ENCODE measurements around the gene PABPN1L.

The PABPN1L gene

DNA sequence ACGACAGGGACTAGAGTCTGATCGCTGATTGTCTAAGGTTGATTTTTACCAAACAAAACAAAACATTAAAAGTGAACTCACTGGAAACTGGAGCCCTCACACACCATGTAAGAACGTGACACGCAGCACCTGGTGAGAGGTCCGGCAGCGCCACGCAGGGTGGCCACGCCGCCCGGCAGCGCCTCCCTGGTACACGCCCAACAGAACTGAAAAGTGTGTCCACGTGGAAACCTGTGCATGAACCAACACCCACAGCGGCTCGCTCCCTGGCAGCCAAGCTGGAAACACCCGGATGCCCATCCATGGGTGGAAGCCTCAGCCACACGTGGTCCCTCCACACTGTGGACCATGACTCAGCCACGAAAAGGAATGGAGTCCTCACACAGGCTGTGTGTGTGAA is 18.8 kb downstream of the PABPN1L start:
- Histone ChIP-seq H3K27me3 (ENCODE audit: low read length) (no peaks in the 10 kb centered on the region), H4K20me1 (ENCODE audit: low read depth, low read length) (no peaks in the 10 kb centered on the region), H3K9me3 (ENCODE audit: insufficient read depth, low read length) (no peaks in the 10 kb centered on the region), H3K36me3 (ENCODE audit: low read length) (no peaks in the 10 kb centered on the region), H3K4me2 (ENCODE audit: low read depth, low read length, poor library complexity, severe bottlenecking) (no peak overlapping the region), H3K79me2 (ENCODE audit: insufficient read depth, low read length) (no peaks in the 10 kb centered on the region), H3K4me3 (ENCODE audit: insufficient read depth, low read length, poor library complexity, severe bottlenecking) (no peak overlapping the region), H2AFZ (ENCODE audit: low read depth, low read length, severe bottlenecking) (no peak overlapping the region), H3K27ac (ENCODE audit: low read depth, low read length) (no peak overlapping the region), H3K9me2 (replicated peaks; ENCODE audit: insufficient read depth, low read length) (no peaks in the 10 kb centered on the region), H3K9ac (ENCODE audit: low read length) (no peak overlapping the region), H3F3A (ENCODE audit: insufficient read depth) (no peaks in the 10 kb centered on the region)
- TF ChIP-seq EZH2phosphoT487 (conservative IDR thresholded peaks at IDR 0.05; ENCODE audit: low read length), result no peak
- TF ChIP-seq, protein P1, sequence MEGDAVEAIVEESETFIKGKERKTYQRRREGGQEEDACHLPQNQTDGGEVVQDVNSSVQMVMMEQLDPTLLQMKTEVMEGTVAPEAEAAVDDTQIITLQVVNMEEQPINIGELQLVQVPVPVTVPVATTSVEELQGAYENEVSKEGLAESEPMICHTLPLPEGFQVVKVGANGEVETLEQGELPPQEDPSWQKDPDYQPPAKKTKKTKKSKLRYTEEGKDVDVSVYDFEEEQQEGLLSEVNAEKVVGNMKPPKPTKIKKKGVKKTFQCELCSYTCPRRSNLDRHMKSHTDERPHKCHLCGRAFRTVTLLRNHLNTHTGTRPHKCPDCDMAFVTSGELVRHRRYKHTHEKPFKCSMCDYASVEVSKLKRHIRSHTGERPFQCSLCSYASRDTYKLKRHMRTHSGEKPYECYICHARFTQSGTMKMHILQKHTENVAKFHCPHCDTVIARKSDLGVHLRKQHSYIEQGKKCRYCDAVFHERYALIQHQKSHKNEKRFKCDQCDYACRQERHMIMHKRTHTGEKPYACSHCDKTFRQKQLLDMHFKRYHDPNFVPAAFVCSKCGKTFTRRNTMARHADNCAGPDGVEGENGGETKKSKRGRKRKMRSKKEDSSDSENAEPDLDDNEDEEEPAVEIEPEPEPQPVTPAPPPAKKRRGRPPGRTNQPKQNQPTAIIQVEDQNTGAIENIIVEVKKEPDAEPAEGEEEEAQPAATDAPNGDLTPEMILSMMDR (IDR thresholded peaks at IDR 0.05; ENCODE audit: insufficient read depth, low read length, poor library complexity, severe bottlenecking), result no peak

DNA sequence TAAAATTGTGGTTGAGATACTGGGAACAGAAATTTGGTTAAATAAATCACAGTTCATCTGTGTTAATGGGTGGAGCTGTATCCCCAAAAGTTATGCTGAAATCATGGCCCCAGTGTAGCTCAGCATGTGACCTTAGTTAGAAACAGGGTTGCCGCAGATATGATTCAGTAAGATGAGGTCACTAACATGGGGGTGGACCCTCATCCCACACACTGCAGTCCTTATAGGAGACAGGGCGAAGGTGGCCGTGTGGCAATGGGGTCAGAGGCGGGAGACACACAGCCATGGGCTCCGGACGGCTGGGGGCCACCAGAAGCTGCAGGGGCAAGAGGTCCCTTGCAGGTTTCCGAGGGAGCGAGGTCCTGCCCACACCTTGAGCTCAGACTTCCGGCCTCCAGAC is 20.4 kb downstream of the PABPN1L start:
- H3K9me3 ChIP-seq (ENCODE audit: insufficient read depth, low read length), result no peaks in the 10 kb centered on the region
- no peaks in the 10 kb centered on the region for H3K79me2 ChIP-seq (ENCODE audit: insufficient read depth, low read length)
- TF ChIP-seq EZH2phosphoT487 (conservative IDR thresholded peaks at IDR 0.05; ENCODE audit: low read length), result no peak
- TF ChIP-seq, protein P1 (IDR thresholded peaks at IDR 0.05; ENCODE audit: insufficient read depth, low read length, poor library complexity, severe bottlenecking), result no peak
- H3K9ac ChIP-seq (ENCODE audit: low read length), result no peak overlapping the region
- H3F3A ChIP-seq (ENCODE audit: insufficient read depth), result no peaks in the 10 kb centered on the region
- H3K27me3 ChIP-seq (ENCODE audit: low read length), result no peaks in the 10 kb centered on the region
- no peak overlapping the region for H3K27ac ChIP-seq (ENCODE audit: low read depth, low read length)
- H3K4me3 ChIP-seq (ENCODE audit: insufficient read depth, low read length, poor library complexity, severe bottlenecking), result no peak overlapping the region
- H2AFZ ChIP-seq (ENCODE audit: low read depth, low read length, severe bottlenecking), result no peak overlapping the region
- H4K20me1 ChIP-seq (ENCODE audit: low read depth, low read length), result no peaks in the 10 kb centered on the region
- H3K36me3 ChIP-seq (ENCODE audit: low read length), result no peaks in the 10 kb centered on the region
- no peaks in the 10 kb centered on the region for H3K9me2 ChIP-seq (replicated peaks; ENCODE audit: insufficient read depth, low read length)
- H3K4me2 ChIP-seq (ENCODE audit: low read depth, low read length, poor library complexity, severe bottlenecking), result no peak overlapping the region

DNA sequence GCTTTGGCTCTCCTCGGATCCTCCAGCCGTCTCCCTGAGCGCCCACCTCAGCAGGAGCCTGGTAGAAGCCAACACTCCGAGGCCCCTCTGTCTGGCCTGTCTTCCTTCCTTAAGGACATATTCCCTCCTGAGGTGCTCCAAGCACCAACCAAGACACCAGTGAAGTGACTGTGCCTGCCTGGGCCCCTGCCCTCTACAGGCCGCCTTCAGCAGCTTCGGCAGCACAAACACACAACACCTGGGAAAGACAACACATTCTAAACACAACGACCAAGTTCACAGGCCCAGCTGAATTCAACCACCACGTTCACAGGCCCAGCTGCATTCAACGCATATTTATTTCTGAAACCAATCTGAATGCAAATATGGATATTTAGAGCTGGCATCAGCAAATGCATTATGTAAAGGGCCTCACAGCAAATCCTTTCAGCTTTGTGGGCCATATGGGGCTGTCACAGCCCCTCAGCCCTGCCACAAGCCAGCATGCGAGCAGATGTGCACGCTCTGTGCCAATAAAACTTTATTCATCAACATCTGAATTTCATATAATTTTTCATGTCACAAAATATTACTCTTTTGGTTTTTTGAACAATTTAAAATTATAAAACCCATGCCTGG is 21.9 kb downstream of the PABPN1L start:
- Histone ChIP-seq H3K27me3 (ENCODE audit: low read length) (no peaks in the 10 kb centered on the region), H3K9ac (ENCODE audit: low read length) (no peak overlapping the region), H3K36me3 (ENCODE audit: low read length) (no peaks in the 10 kb centered on the region), H3K4me2 (ENCODE audit: low read depth, low read length, poor library complexity, severe bottlenecking) (no peak overlapping the region), H3F3A (ENCODE audit: insufficient read depth) (no peaks in the 10 kb centered on the region), H4K20me1 (ENCODE audit: low read depth, low read length) (no peaks in the 10 kb centered on the region), H3K9me2 (replicated peaks; ENCODE audit: insufficient read depth, low read length) (no peaks in the 10 kb centered on the region), H3K79me2 (ENCODE audit: insufficient read depth, low read length) (no peaks in the 10 kb centered on the region), H3K4me3 (ENCODE audit: insufficient read depth, low read length, poor library complexity, severe bottlenecking) (no peak overlapping the region), H3K9me3 (ENCODE audit: insufficient read depth, low read length) (no peaks in the 10 kb centered on the region), H3K27ac (ENCODE audit: low read depth, low read length) (no peak overlapping the region), H2AFZ (ENCODE audit: low read depth, low read length, severe bottlenecking) (no peak overlapping the region)
- TF ChIP-seq, protein P1 (IDR thresholded peaks at IDR 0.05; ENCODE audit: insufficient read depth, low read length, poor library complexity, severe bottlenecking), result no peak
- TF ChIP-seq EZH2phosphoT487 (conservative IDR thresholded peaks at IDR 0.05; ENCODE audit: low read length), result no peak
